ENCODE data around the gene GALNTL6. TPM values are rescaled to one million over a fixed set of nuclear protein-coding genes. Genes with fewer than 3 reads are reported as not detected.

Gene GALNTL6
- total RNA-seq, 1 donor from 2014 or later = not detected

GRCh38 chr4:172776203-172776861 is 963.1 kb downstream of the GALNTL6 start:
- Histone ChIP-seq H3K27ac (no peak overlapping the region), H3K9me3 (no peaks in the 10 kb centered on the region), H3K4me3 (no peak overlapping the region), H3K36me3 (no peaks in the 10 kb centered on the region), H3K27me3 (no peaks in the 10 kb centered on the region), H3K4me1 (no peaks in the 10 kb centered on the region)
- intact Hi-C loops (cut with DNase I) = no loop called here
- no peak for DNase-seq (ENCODE audit: low spot score in 2 of 2)
- no peak for TF ChIP-seq CTCF (IDR thresholded peaks at IDR 0.05)

GRCh38 chr4:172777729-172778431 is 964.7 kb downstream of the GALNTL6 start:
- no peaks in the 10 kb centered on the region for H3K36me3 ChIP-seq
- intact Hi-C loops (cut with DNase I) = no loop called here
- no peak overlapping the region for H3K27ac ChIP-seq
- TF ChIP-seq CTCF (IDR thresholded peaks at IDR 0.05) = no peak
- no peak for DNase-seq (ENCODE audit: low spot score in 2 of 2)
- H3K9me3 ChIP-seq = no peaks in the 10 kb centered on the region
- no peaks in the 10 kb centered on the region for H3K4me1 ChIP-seq
- H3K27me3 ChIP-seq = no peaks in the 10 kb centered on the region
- no peak overlapping the region for H3K4me3 ChIP-seq

GRCh38 chr4:172778583-172778982 is 965.4 kb downstream of the GALNTL6 start:
- Histone ChIP-seq H3K36me3 (no peaks in the 10 kb centered on the region), H3K4me1 (no peaks in the 10 kb centered on the region), H3K27ac (no peak overlapping the region), H3K4me3 (no peak overlapping the region), H3K27me3 (no peaks in the 10 kb centered on the region), H3K9me3 (no peaks in the 10 kb centered on the region)
- intact Hi-C loops (cut with DNase I) = no loop called here
- no peak for TF ChIP-seq CTCF (IDR thresholded peaks at IDR 0.05)
- DNase-seq (ENCODE audit: low spot score in 2 of 2) = no peak

GRCh38 chr4:172780566-172781081 is 967.4 kb downstream of the GALNTL6 start:
- no peaks in the 10 kb centered on the region for H3K27me3 ChIP-seq
- no peaks in the 10 kb centered on the region for H3K9me3 ChIP-seq
- no peaks in the 10 kb centered on the region for H3K36me3 ChIP-seq
- no peaks in the 10 kb centered on the region for H3K4me1 ChIP-seq
- no peak overlapping the region for H3K27ac ChIP-seq
- intact Hi-C loops (cut with DNase I) = no loop called here
- no peak for TF ChIP-seq CTCF (IDR thresholded peaks at IDR 0.05)
- DNase-seq (ENCODE audit: low spot score in 2 of 2) = no peak
- H3K4me3 ChIP-seq = no peak overlapping the region

GRCh38 chr4:172785613-172786012 is 972.4 kb downstream of the GALNTL6 start:
- Histone ChIP-seq H3K4me1 (peaks cover 0 to 4% of the 10 kb centered on the region in 2 donors), H3K36me3 (no peaks in the 10 kb centered on the region), H3K4me3 (no peak overlapping the region), H3K9me3 (no peaks in the 10 kb centered on the region), H3K27me3 (no peaks in the 10 kb centered on the region), H3K27ac (no peak overlapping the region)
- intact Hi-C loops (cut with DNase I) = no loop called here
- TF ChIP-seq CTCF (IDR thresholded peaks at IDR 0.05) = no peak
- DNase-seq (ENCODE audit: low spot score in 2 of 2) = no peak
